NK-92 treated with Interleukin-12 subunit alpha and Interleukin-12 subunit beta, amount 100 ng/mL, for 24 hours (cell line): Measurements from ENCODE around the gene TSTD2.

Experiments used
- DNase-seq: peaks from one replicate; lab custom pipeline; 2025; lab: John Stamatoyannopoulos, UW

The TSTD2 gene

DNA sequence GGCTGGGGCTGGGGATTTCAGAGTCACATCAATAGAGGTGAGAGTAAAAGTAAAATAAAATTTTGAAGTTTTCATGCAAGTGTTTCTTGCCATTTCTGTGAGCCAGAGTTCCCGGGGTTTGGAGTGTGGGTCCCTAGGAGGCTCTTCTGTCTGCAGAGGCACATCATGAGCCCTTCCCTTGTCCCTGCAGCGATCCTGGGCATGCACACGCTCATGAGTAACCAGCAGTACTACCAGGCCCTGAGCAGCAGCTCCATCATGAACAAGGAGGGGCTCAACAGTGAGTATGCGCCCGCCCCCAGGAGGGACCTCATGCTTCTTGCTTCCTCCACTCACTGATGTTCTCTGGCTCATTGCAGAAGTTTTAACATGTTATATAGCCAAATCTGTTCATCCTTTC, 70.6 kb downstream of the TSTD2 start:
- DNase-seq: no peak

- no peak for DNase-seq
Observed at GRCh38 chr9:97561501-97561900, 71.7 kb downstream of the TSTD2 start.

- no peak for DNase-seq
Observed at GRCh38 chr9:97560851-97561250, 72.3 kb downstream of the TSTD2 start.

GRCh38 chr9:97560154-97560553, 73.0 kb downstream of the TSTD2 start:
- DNase-seq: no peak

DNA sequence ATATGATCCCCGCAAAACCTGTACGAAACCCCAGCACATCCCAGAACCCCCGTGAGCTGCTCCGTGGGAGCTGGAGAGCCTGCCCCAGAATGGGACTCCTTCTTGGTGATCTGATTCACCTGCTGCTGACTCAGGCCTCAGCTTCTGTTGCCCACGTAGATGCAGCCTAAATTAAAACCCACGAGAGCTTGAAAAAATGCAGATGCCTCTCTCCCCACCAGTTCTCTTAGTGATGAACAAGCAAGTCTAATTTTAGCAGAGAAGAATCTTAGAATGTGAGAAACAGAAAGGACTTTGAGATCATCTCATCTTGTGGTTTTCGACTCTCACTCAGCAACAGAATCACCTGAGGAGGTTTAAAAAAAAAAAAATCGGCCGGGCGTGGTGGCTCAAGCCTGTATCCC, 74.1 kb downstream of the TSTD2 start:
- no peak for DNase-seq

GRCh38 chr9:97558701-97559101, 74.5 kb downstream of the TSTD2 start:
- no peak for DNase-seq

- no peak for DNase-seq
Observed at GRCh38 chr9:97557606-97558095, 75.5 kb downstream of the TSTD2 start.

DNA sequence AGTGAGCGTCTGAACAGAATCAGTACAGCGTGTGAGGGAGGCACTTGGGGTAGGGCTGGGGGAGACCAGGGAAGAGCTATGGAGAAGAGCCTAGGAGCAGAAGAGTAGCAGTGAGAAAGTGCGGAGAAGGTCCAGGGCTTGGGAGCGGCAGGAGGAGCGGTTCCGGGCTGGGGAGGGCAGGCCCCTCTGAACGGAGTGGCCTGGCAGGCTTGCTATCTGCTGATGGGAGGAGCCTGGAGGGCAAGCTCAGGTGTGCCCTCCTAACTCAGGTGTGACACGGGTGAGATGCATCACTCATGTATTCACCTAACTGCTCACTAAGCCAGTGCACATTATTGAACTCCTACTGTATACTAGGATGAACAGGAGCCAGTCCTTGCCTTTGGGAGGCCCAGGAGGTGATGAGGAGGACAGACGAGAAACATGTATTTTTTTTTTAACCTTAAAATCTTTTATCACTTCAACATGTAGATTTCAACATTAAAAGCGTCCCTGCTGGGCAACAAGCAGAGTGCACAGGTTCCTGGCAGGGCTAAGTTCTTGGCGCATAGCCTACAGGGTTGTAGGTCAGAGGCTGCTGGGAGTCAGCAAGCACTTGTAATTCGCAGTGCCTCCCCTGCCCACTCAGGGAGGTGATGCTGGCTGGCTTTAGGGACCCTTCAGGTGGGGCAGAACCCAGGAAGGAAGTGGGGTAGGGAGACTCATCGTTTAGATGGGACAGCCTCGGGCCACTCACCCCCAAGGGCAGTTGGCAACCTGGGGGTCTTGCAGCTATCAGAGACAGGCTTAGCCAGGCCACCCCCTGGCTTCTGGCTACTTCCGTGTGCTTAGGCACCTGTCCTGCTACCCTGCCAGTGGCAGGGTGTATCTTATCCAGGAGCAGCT, 76.2 kb downstream of the TSTD2 start:
- no peak for DNase-seq

DNA sequence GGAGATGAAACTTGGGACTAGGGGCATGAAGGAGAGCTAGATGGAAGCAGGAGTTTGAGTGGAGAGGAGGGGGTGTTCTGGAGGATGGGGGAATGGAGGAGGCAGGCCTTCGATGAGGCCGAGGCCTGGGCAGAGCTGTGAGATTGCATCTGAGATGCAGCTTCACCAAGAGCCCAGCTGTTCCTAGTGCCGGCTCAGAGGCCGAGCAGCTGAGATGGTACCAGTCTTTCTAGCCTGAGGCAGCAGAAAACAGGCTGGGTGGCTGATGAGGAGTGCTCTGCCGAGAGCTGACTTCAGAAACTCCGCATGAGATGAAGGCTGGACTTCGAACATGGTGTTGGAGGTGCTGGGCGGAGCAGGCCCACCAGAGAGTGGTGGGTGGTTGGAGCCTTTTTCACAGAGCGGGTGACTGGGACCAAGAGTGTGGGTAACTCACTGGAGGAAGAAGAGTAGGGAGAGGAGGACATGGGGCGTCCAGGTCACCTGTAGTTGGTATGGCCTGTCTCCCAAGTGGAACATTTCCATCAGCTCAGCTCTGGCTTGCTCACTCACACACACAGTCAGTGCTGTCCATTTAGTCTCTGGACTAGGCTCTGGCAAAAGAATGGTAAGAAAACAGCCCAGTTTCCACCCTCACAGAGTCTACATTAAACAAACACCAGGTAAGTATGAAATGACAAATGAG, 77.0 kb downstream of the TSTD2 start:
- DNase-seq: no peak

- DNase-seq: no peak
Observed at GRCh38 chr9:97555164-97555563, 78.0 kb downstream of the TSTD2 start.

- DNase-seq: no peak
Observed at GRCh38 chr9:97554566-97555075, 78.5 kb downstream of the TSTD2 start.

DNA sequence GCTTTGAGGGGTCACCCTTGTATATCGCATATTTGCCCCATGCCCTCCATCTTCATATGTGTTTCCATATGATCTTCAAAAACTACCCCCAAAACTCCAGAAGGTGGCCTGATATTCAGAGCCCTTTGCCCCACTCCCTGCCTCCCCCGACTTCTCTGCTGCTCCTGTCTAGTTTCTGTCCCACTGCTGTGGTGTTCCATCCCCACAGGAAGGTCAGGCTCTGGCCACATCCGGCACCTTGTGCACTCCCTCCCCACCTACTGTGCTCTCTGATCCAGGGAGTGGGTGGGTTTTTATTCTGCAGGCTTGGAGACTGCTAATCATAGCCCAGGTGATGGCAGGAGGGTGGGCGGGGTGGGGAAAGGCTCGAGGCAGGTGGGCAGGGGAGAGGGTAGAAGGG, 79.3 kb downstream of the TSTD2 start:
- no peak for DNase-seq

- DNase-seq: no peak
Observed at GRCh38 chr9:97553141-97553540, 80.0 kb downstream of the TSTD2 start.

DNA sequence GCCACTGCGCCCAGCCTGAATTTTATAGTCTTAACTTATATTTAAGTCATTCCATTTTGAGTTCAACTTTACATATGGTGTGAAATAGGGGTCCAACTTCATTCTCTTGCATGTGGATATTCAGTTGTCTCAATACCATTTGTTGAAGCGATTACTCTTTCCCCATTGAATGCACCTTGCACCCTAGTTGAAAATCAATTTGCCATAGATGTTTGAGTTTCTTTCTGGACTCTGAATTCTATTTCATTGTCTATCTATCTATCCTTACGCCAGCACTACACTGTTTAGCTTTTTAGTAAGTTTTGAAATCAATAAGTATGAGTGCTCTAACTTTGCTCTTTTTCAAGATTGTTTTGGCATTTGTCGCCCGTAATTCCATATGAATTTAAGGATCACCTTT, 81.9 kb downstream of the TSTD2 start:
- DNase-seq: no peak

DNA sequence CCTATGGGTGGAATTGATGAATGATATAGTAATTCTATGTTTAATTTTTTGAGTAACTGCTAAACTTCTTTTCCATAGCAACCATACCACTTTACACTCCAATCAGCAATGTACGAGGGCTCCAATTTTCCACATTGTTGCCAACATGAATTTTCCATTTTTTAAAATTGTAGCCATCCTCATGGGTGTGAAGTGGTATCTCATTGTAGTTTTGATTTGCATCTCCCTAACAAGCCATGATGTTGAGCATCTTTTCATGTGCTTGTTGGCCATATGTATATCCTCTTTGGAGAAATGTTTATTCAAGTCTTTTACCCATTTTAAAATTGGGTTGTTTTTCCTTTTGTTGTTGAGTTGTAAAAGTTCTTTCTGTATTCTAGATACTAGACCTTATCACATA, 82.8 kb downstream of the TSTD2 start:
- no peak for DNase-seq
